ENCODE results near the gene LDOC1. TPM values are rescaled to one million over a fixed set of nuclear protein-coding genes. Genes with fewer than 3 reads are reported as not detected.
"Not testable (repeated sequence)": the region's sequence is repeated elsewhere in the genome, so short reads cannot be mapped to it uniquely, and the experiment has no call there.

The LDOC1 gene
- polyA plus RNA-seq (ENCODE audit: insufficient read length in 3 of 3) = 10 to 100 TPM; 68.4 to 73.4 (median 70.4) TPM
- long read RNA-seq, donor 1, transcript LDOC1-201 (1 exons, 1,381 nt) = major isoform, 152 of 152 reads
- long read RNA-seq, donor 1, partial matches to known transcripts = 0 of 152 reads
- long read RNA-seq, donor 1, other reads (novel, unspliced or antisense) = 0 of 152 reads
- long read RNA-seq, donor 2, transcript LDOC1-201 (1 exons, 1,381 nt) = major isoform, 119 of 123 reads
- long read RNA-seq, donor 2, partial matches to known transcripts = 0 of 123 reads
- long read RNA-seq, donor 2, other reads (novel, unspliced or antisense) = 0 of 123 reads
- long read RNA-seq, donor 3, transcript LDOC1-201 (1 exons, 1,381 nt) = major isoform, 160 of 162 reads
- long read RNA-seq, donor 3, partial matches to known transcripts = 0 of 162 reads
- long read RNA-seq, donor 3, other reads (novel, unspliced or antisense) = 0 of 162 reads
- long read RNA-seq, donor 4, transcript LDOC1-201 (1 exons, 1,381 nt) = major isoform, 124 of 125 reads
- long read RNA-seq, donor 4, partial matches to known transcripts = 0 of 125 reads
- long read RNA-seq, donor 4, other reads (novel, unspliced or antisense) = 0 of 125 reads
- long read RNA-seq, donor 5, transcript LDOC1-201 (1 exons, 1,381 nt) = major isoform, 197 of 200 reads
- long read RNA-seq, donor 5, partial matches to known transcripts = 0 of 200 reads
- long read RNA-seq, donor 5, other reads (novel, unspliced or antisense) = 0 of 200 reads
- long read RNA-seq, donor 6, transcript LDOC1-201 (1 exons, 1,381 nt) = major isoform, 161 of 163 reads
- long read RNA-seq, donor 6, partial matches to known transcripts = 0 of 163 reads
- long read RNA-seq, donor 6, other reads (novel, unspliced or antisense) = 0 of 163 reads
- long read RNA-seq, donor 7, transcript LDOC1-201 (1 exons, 1,381 nt) = major isoform, 119 of 120 reads
- long read RNA-seq, donor 7, partial matches to known transcripts = 0 of 120 reads
- long read RNA-seq, donor 7, other reads (novel, unspliced or antisense) = 0 of 120 reads
- long read RNA-seq, donor 8, transcript LDOC1-202 (2 exons, 784 nt) = minor isoform, 6 of 225 reads
- long read RNA-seq, donor 8, transcript LDOC1-201 (1 exons, 1,381 nt) = major isoform, 219 of 225 reads
- long read RNA-seq, donor 8, partial matches to known transcripts = 0 of 225 reads
- long read RNA-seq, donor 8, other reads (novel, unspliced or antisense) = 0 of 225 reads
- long read RNA-seq, donor 9, transcript LDOC1-201 (1 exons, 1,381 nt) = major isoform, 94 of 95 reads
- long read RNA-seq, donor 9, partial matches to known transcripts = 0 of 95 reads
- long read RNA-seq, donor 9, other reads (novel, unspliced or antisense) = 0 of 95 reads
- long read RNA-seq, donor 10, transcript LDOC1-201 (1 exons, 1,381 nt) = major isoform, 115 of 117 reads
- long read RNA-seq, donor 10, partial matches to known transcripts = 0 of 117 reads
- long read RNA-seq, donor 10, other reads (novel, unspliced or antisense) = 0 of 117 reads
- long read RNA-seq, donor 11, transcript LDOC1-201 (1 exons, 1,381 nt) = major isoform, 96 of 97 reads
- long read RNA-seq, donor 11, partial matches to known transcripts = 0 of 97 reads
- long read RNA-seq, donor 11, other reads (novel, unspliced or antisense) = 0 of 97 reads
- long read RNA-seq, donor 12, transcript LDOC1-201 (1 exons, 1,381 nt) = major isoform, 50 of 52 reads
- long read RNA-seq, donor 12, partial matches to known transcripts = 0 of 52 reads
- long read RNA-seq, donor 12, other reads (novel, unspliced or antisense) = 0 of 52 reads
- long read RNA-seq, donor 13, transcript LDOC1-201 (1 exons, 1,381 nt) = major isoform, 249 of 252 reads
- long read RNA-seq, donor 13, partial matches to known transcripts = 0 of 252 reads
- long read RNA-seq, donor 13, other reads (novel, unspliced or antisense) = 0 of 252 reads
- long read RNA-seq, donor 14, transcript LDOC1-201 (1 exons, 1,381 nt) = major isoform, 61 of 62 reads
- long read RNA-seq, donor 14, partial matches to known transcripts = 0 of 62 reads
- long read RNA-seq, donor 14, other reads (novel, unspliced or antisense) = 0 of 62 reads
- long read RNA-seq, donor 15, transcript LDOC1-201 (1 exons, 1,381 nt) = major isoform, 65 of 65 reads
- long read RNA-seq, donor 15, partial matches to known transcripts = 0 of 65 reads
- long read RNA-seq, donor 15, other reads (novel, unspliced or antisense) = 0 of 65 reads
- long read RNA-seq, donor 16, transcript LDOC1-202 (2 exons, 784 nt) = minor isoform, 6 of 262 reads
- long read RNA-seq, donor 16, transcript LDOC1-201 (1 exons, 1,381 nt) = major isoform, 256 of 262 reads
- long read RNA-seq, donor 16, partial matches to known transcripts = 0 of 262 reads
- long read RNA-seq, donor 16, other reads (novel, unspliced or antisense) = 0 of 262 reads

GRCh38 chrX:141176586-141177451, at the start of gene LDOC1:
Gene LDOC1, minus strand, starts transcription at chrX:141177129. Its CDS starts 108 bp downstream, at chrX:141177021.
- DNase-seq (ENCODE audit: extremely low read depth in 1 of 11, low read depth in 9 of 11, low spot score in 4 of 11) = peak; percentile 33 to 70 (median 57)

- DNase-seq (ENCODE audit: extremely low read depth in 1 of 11, low read depth in 9 of 11, low spot score in 4 of 11) = no peak
Measured at GRCh38 chrX:141221611-141222010, 44.7 kb upstream of the LDOC1 start.

GRCh38 chrX:141220342-141221008, 43.5 kb upstream of the LDOC1 start:
- DNase-seq (ENCODE audit: extremely low read depth in 1 of 11, low read depth in 9 of 11, low spot score in 4 of 11) = no peak

- no peak for DNase-seq (ENCODE audit: extremely low read depth in 1 of 11, low read depth in 9 of 11, low spot score in 4 of 11)
Measured at GRCh38 chrX:141214196-141214595, 37.3 kb upstream of the LDOC1 start.

GRCh38 chrX:141201962-141202361, 25.0 kb upstream of the LDOC1 start:
- DNase-seq (ENCODE audit: extremely low read depth in 1 of 11, low read depth in 9 of 11, low spot score in 4 of 11) = no peak

GRCh38 chrX:141188573-141188972, 11.6 kb upstream of the LDOC1 start:
- DNase-seq (ENCODE audit: extremely low read depth in 1 of 11, low read depth in 9 of 11, low spot score in 4 of 11) = not testable (repeated sequence)

GRCh38 chrX:141185366-141185765, 8.4 kb upstream of the LDOC1 start:
- no peak for DNase-seq (ENCODE audit: extremely low read depth in 1 of 11, low read depth in 9 of 11, low spot score in 4 of 11)

- DNase-seq (ENCODE audit: extremely low read depth in 1 of 11, low read depth in 9 of 11, low spot score in 4 of 11) = no peak
Measured at GRCh38 chrX:141183000-141183399, 6.1 kb upstream of the LDOC1 start.

- no peak for DNase-seq (ENCODE audit: extremely low read depth in 1 of 11, low read depth in 9 of 11, low spot score in 4 of 11)
Measured at GRCh38 chrX:141180851-141181250, 3.9 kb upstream of the LDOC1 start.

- DNase-seq (ENCODE audit: extremely low read depth in 1 of 11, low read depth in 9 of 11, low spot score in 4 of 11) = no peak
Measured at GRCh38 chrX:141175786-141176185, 1.1 kb downstream of the LDOC1 start.

GRCh38 chrX:141164406-141164805, 12.5 kb downstream of the LDOC1 start:
- no peak for DNase-seq (ENCODE audit: extremely low read depth in 1 of 11, low read depth in 9 of 11, low spot score in 4 of 11)

- no peak for DNase-seq (ENCODE audit: extremely low read depth in 1 of 11, low read depth in 9 of 11, low spot score in 4 of 11)
Measured at GRCh38 chrX:141158084-141158483, 18.8 kb downstream of the LDOC1 start.

- not testable (repeated sequence) for DNase-seq (ENCODE audit: extremely low read depth in 1 of 11, low read depth in 9 of 11, low spot score in 4 of 11)
Measured at GRCh38 chrX:141155231-141155630, 21.7 kb downstream of the LDOC1 start.

GRCh38 chrX:141142946-141143345, 34.0 kb downstream of the LDOC1 start:
- DNase-seq (ENCODE audit: extremely low read depth in 1 of 11, low read depth in 9 of 11, low spot score in 4 of 11) = no peak

GRCh38 chrX:141133272-141133671, 43.7 kb downstream of the LDOC1 start:
- no peak for DNase-seq (ENCODE audit: extremely low read depth in 1 of 11, low read depth in 9 of 11, low spot score in 4 of 11)

- DNase-seq (ENCODE audit: extremely low read depth in 1 of 11, low read depth in 9 of 11, low spot score in 4 of 11) = no peak
Measured at GRCh38 chrX:141127146-141127545, 49.8 kb downstream of the LDOC1 start.
